G401 (cell line): ENCODE results near the gene CLASP1. TPM values are rescaled to one million over a fixed set of nuclear protein-coding genes. Genes with fewer than 3 reads are reported as not detected.
"Not testable (repeated sequence)": the region's sequence is repeated elsewhere in the genome, so short reads cannot be mapped to it uniquely, and the experiment has no call there.

Source experiments
- DNase-seq: peaks from one replicate; pipeline ENCODE4 v3.0.0-alpha.2; 2015; ENCODE audit warnings: low spot score
- in situ Hi-C: cut with HindIII; loops from 2 replicates; pipeline ENCODE4 v1.10.0; 2016; ENCODE audit warnings: low sequenced_read_pairs, mixed read lengths
- total RNA-seq: library from RNA; depleted of rRNA; stranded (reverse); fragments of >200 nt; shearing (Covaris generic); gene quantifications from 2 replicates; pipeline ENCODE4 v1.2.3, GENCODE V29; 2014

Gene CLASP1
- total RNA-seq, 1 experiment from 2014 or later, result 22.0 TPM

- in situ Hi-C loops, result no loop called here
- no peak for DNase-seq
Observed at GRCh38 chr2:121415727-121416126, 233.5 kb downstream of the CLASP1 start.

- in situ Hi-C loops, result no loop called here
- DNase-seq, result no peak
Observed at GRCh38 chr2:121412349-121412748, 236.9 kb downstream of the CLASP1 start.

GRCh38 chr2:121409966-121410365 is 239.3 kb downstream of the CLASP1 start:
- in situ Hi-C loops, result no loop called here
- no peak for DNase-seq

- in situ Hi-C loops, result no loop called here
- no peak for DNase-seq
Observed at GRCh38 chr2:121409388-121409787, 239.9 kb downstream of the CLASP1 start.

GRCh38 chr2:121408641-121409040 is 240.6 kb downstream of the CLASP1 start:
- in situ Hi-C loops, result no loop called here
- no peak for DNase-seq

GRCh38 chr2:121405233-121405632 is 244.0 kb downstream of the CLASP1 start:
- DNase-seq, result no peak
- in situ Hi-C loops, result no loop called here

- in situ Hi-C loops, result no loop called here
- no peak for DNase-seq
Observed at GRCh38 chr2:121400201-121400600, 249.1 kb downstream of the CLASP1 start.

- DNase-seq, result no peak
- in situ Hi-C loops, result no loop called here
Observed at GRCh38 chr2:121398853-121399252, 250.4 kb downstream of the CLASP1 start.

GRCh38 chr2:121390082-121390692 is 259.1 kb downstream of the CLASP1 start:
- in situ Hi-C loops, result no loop called here
- DNase-seq, result no peak

- in situ Hi-C loops, result no loop called here
- no peak for DNase-seq
Observed at GRCh38 chr2:121388371-121388770, 260.9 kb downstream of the CLASP1 start.

GRCh38 chr2:121387591-121388325 is 261.5 kb downstream of the CLASP1 start:
- no peak for DNase-seq
- in situ Hi-C loops, result no loop called here

GRCh38 chr2:121386707-121387106 is 262.6 kb downstream of the CLASP1 start:
- DNase-seq, result no peak
- in situ Hi-C loops, result no loop called here

GRCh38 chr2:121386102-121386501 is 263.2 kb downstream of the CLASP1 start:
- no peak for DNase-seq
- in situ Hi-C loops, result no loop called here

- peak; percentile 74 for DNase-seq
- in situ Hi-C loops, result no loop called here
Observed at GRCh38 chr2:121382744-121383143, 266.5 kb downstream of the CLASP1 start.

- in situ Hi-C loops, result no loop called here
- DNase-seq, result no peak
Observed at GRCh38 chr2:121377646-121378045, 271.6 kb downstream of the CLASP1 start.

GRCh38 chr2:121376535-121377250 is 272.6 kb downstream of the CLASP1 start:
- in situ Hi-C loops, result no loop called here
- no peak for DNase-seq

GRCh38 chr2:121375621-121376159 is 273.6 kb downstream of the CLASP1 start:
- in situ Hi-C loops, result no loop called here
- DNase-seq, result no peak

GRCh38 chr2:121374412-121375075 is 274.7 kb downstream of the CLASP1 start:
- in situ Hi-C loops, DNase-seq: not testable (repeated sequence)

- DNase-seq, result no peak
- in situ Hi-C loops, result no loop called here
Observed at GRCh38 chr2:121372721-121373353, 276.4 kb downstream of the CLASP1 start.
